Testis (tissue), 2 donors: ENCODE measurements around the gene SDF4.

ENCODE experiments used
- CTCF ChIP-seq, 3 experiments: fragments of 450-650 bp in 2 of 3; fragments of 200-600 bp in 1 of 3; sonication (generic) in 1 of 3; IDR thresholded peaks; one replicate each; pipeline ENCODE4 v1.5.1; 2016 to 2019; ENCODE audit warnings: antibody characterized with exemption in 3 of 3, mild to moderate bottlenecking in 2 of 3, moderate library complexity in 1 of 3
- POLR2A ChIP-seq: fragments of 450-650 bp; IDR thresholded peaks from one replicate; pipeline ENCODE4 v1.6.1; 2017; ENCODE audit warnings: antibody characterized with exemption, mild to moderate bottlenecking, moderate library complexity

DNA sequence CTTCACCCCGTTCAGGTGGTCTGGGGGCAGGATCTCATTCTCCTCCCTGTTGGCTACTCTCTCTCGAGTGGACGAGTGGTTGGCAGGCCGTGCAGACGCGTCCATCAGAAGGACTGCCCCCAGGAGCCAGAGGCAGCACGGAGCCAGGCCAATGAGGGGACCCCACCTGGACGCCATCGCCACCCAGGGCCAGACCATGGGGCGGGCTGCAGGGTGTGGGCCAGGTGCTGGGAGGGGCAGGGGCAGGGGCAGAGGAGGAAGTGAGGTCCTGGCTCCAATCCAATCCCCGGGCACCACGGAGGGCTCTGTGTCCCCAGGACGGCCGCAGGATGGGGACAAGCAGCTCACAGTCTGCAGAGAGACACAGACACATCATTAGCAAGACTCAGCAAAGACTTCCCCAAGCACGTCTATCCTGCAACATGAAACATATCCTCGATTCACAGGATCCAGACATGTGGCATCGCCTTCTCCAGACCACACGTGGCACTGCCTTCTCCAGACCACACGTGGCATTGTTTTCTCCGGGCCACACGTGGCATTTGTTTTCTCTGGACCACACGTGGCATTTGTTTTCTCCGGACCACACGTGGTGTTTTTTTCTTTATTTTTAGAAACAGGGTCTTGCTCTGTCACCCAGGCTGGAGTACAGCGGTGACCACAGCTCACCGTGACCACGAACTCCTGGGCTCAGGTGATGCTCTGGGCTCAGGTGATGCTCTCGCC, 3.0 kb downstream of the SDF4 start:
- no peak for TF ChIP-seq CTCF (IDR thresholded peaks at IDR 0.05)
- TF ChIP-seq POLR2A = no peak
